NB4 (cell line): ENCODE data around the gene NPPA.

Source experiments
- DNase-seq: peaks from one replicate; pipeline ENCODE4 v3.0.0; 2010; ENCODE audit warnings: low read depth
- H3K4me3 ChIP-seq: one replicate; pipeline ENCODE4 v1.5.1; 2011; ENCODE audit warnings: mild to moderate bottlenecking, low read depth, low read length, moderate library complexity
- CTCF ChIP-seq: IDR thresholded peaks from one replicate; pipeline ENCODE4 v1.5.1; 2012; ENCODE audit warnings: low read depth, low read length
- MAX ChIP-seq: IDR thresholded peaks from 2 replicates; pipeline ENCODE4 v1.6.1; 2011; ENCODE audit warnings: low read depth, low read length
- MYC ChIP-seq: IDR thresholded peaks from 2 replicates; pipeline ENCODE4 v1.6.1; 2011; ENCODE audit warnings: low read depth, low read length
- POLR2A ChIP-seq: IDR thresholded peaks from 2 replicates; pipeline ENCODE4 v1.6.1; 2011; ENCODE audit warnings: mild to moderate bottlenecking; ENCODE audit not compliant: insufficient read length; ENCODE audit errors: extremely low read depth

The NPPA gene

GRCh38 chr1:11828511-11828910, 19.1 kb downstream of the NPPA start:
- DNase-seq, result no peak
- no peak for TF ChIP-seq CTCF
- no peak for TF ChIP-seq POLR2A
- TF ChIP-seq MYC, result no peak
- no peak for TF ChIP-seq MAX
- H3K4me3 ChIP-seq, result no peak overlapping the region

GRCh38 chr1:11826946-11827345, 20.6 kb downstream of the NPPA start:
- no peak for DNase-seq
- H3K4me3 ChIP-seq, result no peak overlapping the region
- TF ChIP-seq MYC, result no peak

GRCh38 chr1:11825131-11825530, 22.5 kb downstream of the NPPA start:
- no peak for DNase-seq
- H3K4me3 ChIP-seq, result no peak overlapping the region
- no peak for TF ChIP-seq MAX

GRCh38 chr1:11823366-11824137, 24.0 kb downstream of the NPPA start:
- TF ChIP-seq POLR2A (no peak), MAX (no peak), MYC (no peak), CTCF (no peak)
- DNase-seq, result no peak
- no peak overlapping the region for H3K4me3 ChIP-seq

- H3K4me3 ChIP-seq, result no peak overlapping the region
- no peak for TF ChIP-seq CTCF
- no peak for TF ChIP-seq MYC
- TF ChIP-seq MAX, result no peak
- TF ChIP-seq POLR2A, result no peak
- no peak for DNase-seq
Measured at GRCh38 chr1:11822091-11822490, 25.5 kb downstream of the NPPA start.

- DNase-seq, result no peak
- TF ChIP-seq MYC (no peak), CTCF (no peak), POLR2A (no peak), MAX (no peak)
- no peak overlapping the region for H3K4me3 ChIP-seq
Measured at GRCh38 chr1:11817192-11817591, 30.4 kb downstream of the NPPA start.

- no peak for DNase-seq
- H3K4me3 ChIP-seq, result no peak overlapping the region
- no peak for TF ChIP-seq POLR2A
Measured at GRCh38 chr1:11813021-11813420, 34.6 kb downstream of the NPPA start.
